Loucy (cell line): Measurements from ENCODE around the gene KCTD11.

ENCODE experiments used
- H2AFZ ChIP-seq: fragments of 200-600 bp; sonication (generic); 2 replicates; pipeline ENCODE4 v1.6.0; 2016; ENCODE audit warnings: antibody characterized with exemption, mild to moderate bottlenecking, low read length, moderate library complexity
- H3F3A ChIP-seq: fragments of 200-600 bp; 2 replicates; pipeline ENCODE4 v1.6.0; 2016; ENCODE audit warnings: antibody characterized with exemption, low read depth, mild to moderate bottlenecking
- H3K27me3 ChIP-seq: fragments of 200-600 bp; sonication (generic); 2 replicates; pipeline ENCODE4 v1.6.1; 2014; ENCODE audit warnings: low read length, mild to moderate bottlenecking; ENCODE audit not compliant: insufficient read depth, poor library complexity, severe bottlenecking
- H3K36me3 ChIP-seq: fragments of 200-600 bp; sonication (generic); 2 replicates; pipeline ENCODE4 v1.6.1; 2016; ENCODE audit warnings: low read length; ENCODE audit not compliant: insufficient read depth
- H3K4me1 ChIP-seq: fragments of 200-600 bp; sonication (generic); 2 replicates; pipeline ENCODE4 v1.5.1; 2014; ENCODE audit warnings: low read length, mild to moderate bottlenecking; ENCODE audit not compliant: insufficient read depth, poor library complexity, severe bottlenecking
- H3K4me2 ChIP-seq: fragments of 200-600 bp; sonication (generic); 2 replicates; pipeline ENCODE4 v1.6.0; 2014; ENCODE audit warnings: antibody characterized with exemption, low read length, low read depth, mild to moderate bottlenecking; ENCODE audit not compliant: poor library complexity, severe bottlenecking
- H3K4me3 ChIP-seq: fragments of 200-600 bp; sonication (generic); 2 replicates; pipeline ENCODE4 v1.5.1; 2014; ENCODE audit warnings: low read length, mild to moderate bottlenecking, mixed read lengths; ENCODE audit not compliant: poor library complexity, severe bottlenecking
- H3K79me2 ChIP-seq: fragments of 200-600 bp; sonication (generic); 2 replicates; pipeline ENCODE4 v1.6.1; 2014; ENCODE audit warnings: low read length; ENCODE audit not compliant: insufficient read depth
- H3K9ac ChIP-seq: fragments of 200-600 bp; sonication (generic); 2 replicates; pipeline ENCODE4 v1.6.0; 2014; ENCODE audit warnings: mild to moderate bottlenecking, low read depth, low read length, moderate library complexity; ENCODE audit not compliant: poor library complexity, severe bottlenecking
- H3K9me2 ChIP-seq: fragments of 200-600 bp; sonication (generic); replicated peaks from 2 replicates; pipeline ENCODE4 v1.6.1; 2016; ENCODE audit warnings: low read depth, low read length, mixed read lengths
- H3K9me3 ChIP-seq: fragments of 200-600 bp; sonication (generic); 2 replicates; pipeline ENCODE4 v1.6.1; 2014; ENCODE audit warnings: mild to moderate bottlenecking, antibody characterized with exemption, low read length, low read depth; ENCODE audit not compliant: insufficient read depth
- H4K20me1 ChIP-seq: fragments of 200-600 bp; sonication (generic); 2 replicates; pipeline ENCODE4 v1.6.0; 2014; ENCODE audit warnings: antibody characterized with exemption, low read length, mild to moderate bottlenecking; ENCODE audit not compliant: insufficient read depth, poor library complexity, severe bottlenecking
- CTCF ChIP-seq: fragments of 200-600 bp; sonication (generic); conservative IDR thresholded peaks from 2 replicates; pipeline ENCODE4 v1.5.1; 2014; ENCODE audit warnings: mild to moderate bottlenecking, antibody characterized with exemption, low read length
- EZH2phosphoT487 ChIP-seq: fragments of 200-600 bp; IDR thresholded peaks from 2 replicates; pipeline ENCODE4 v1.6.1; 2018; ENCODE audit warnings: antibody characterized with exemption, mild to moderate bottlenecking, moderate library complexity, borderline replicate concordance

The KCTD11 gene

GRCh38 chr17:7341842-7342241 is 10.1 kb upstream of the KCTD11 start:
- Histone ChIP-seq H3K4me1 (peaks cover 22% of the 10 kb centered on the region), H4K20me1 (peaks cover 53% of the 10 kb centered on the region), H3K9me3 (no peaks in the 10 kb centered on the region), H3K4me2 (no peak overlapping the region), H3K9ac (no peak overlapping the region), H3K9me2 (no peaks in the 10 kb centered on the region), H3K36me3 (peaks cover 27% of the 10 kb centered on the region; the same call in 1 of the 2 replicates), H3K27me3 (no peaks in the 10 kb centered on the region), H3K79me2 (peaks cover 52% of the 10 kb centered on the region), H2AFZ (no peak overlapping the region), H3K4me3 (no peak overlapping the region), H3F3A (no peaks in the 10 kb centered on the region)
- TF ChIP-seq EZH2phosphoT487, result no peak
- TF ChIP-seq CTCF, result no peak

DNA sequence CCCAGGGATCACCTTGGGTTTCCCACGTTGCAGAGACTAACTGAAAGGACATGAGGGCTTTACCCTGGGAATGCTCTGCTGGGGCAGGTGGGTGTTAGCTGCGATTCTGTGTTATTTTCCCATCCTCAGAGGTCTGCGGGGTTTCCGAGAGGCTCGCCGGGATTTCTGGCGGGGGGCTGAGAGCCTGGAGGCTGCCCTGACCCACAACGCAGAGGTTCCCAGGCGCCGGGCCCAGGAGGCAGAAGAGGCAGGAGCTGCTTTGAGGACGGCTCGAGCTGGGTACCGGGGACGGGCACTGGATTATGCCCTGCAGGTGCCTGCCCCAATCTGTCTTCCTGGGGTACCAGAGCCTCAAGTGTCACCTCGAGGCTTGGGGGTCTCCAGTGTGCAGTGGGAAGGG is 8.7 kb upstream of the KCTD11 start:
- H3K4me3 ChIP-seq, result no peak overlapping the region
- H2AFZ ChIP-seq, result no peak overlapping the region
- peaks cover 38% of the 10 kb centered on the region for H3K79me2 ChIP-seq
- no peaks in the 10 kb centered on the region for H3K27me3 ChIP-seq
- no peaks in the 10 kb centered on the region for H3F3A ChIP-seq
- no peak overlapping the region for H3K4me2 ChIP-seq
- H3K9ac ChIP-seq, result no peak overlapping the region
- TF ChIP-seq CTCF, result no peak
- no peak for TF ChIP-seq EZH2phosphoT487
- H4K20me1 ChIP-seq, result peaks cover 50% of the 10 kb centered on the region
- H3K36me3 ChIP-seq, result peaks cover 38% of the 10 kb centered on the region; the same call in 1 of the 2 replicates
- peaks cover 13% of the 10 kb centered on the region for H3K4me1 ChIP-seq
- no peaks in the 10 kb centered on the region for H3K9me3 ChIP-seq
- no peaks in the 10 kb centered on the region for H3K9me2 ChIP-seq

GRCh38 chr17:7346761-7347614 is 5.0 kb upstream of the KCTD11 start:
- H3K4me3 ChIP-seq, result no peak overlapping the region
- no peak overlapping the region for H3K4me2 ChIP-seq
- no peaks in the 10 kb centered on the region for H3K4me1 ChIP-seq
- peaks cover 17% of the 10 kb centered on the region for H4K20me1 ChIP-seq
- peaks cover 3% of the 10 kb centered on the region; the same call in 1 of the 2 replicates for H3K79me2 ChIP-seq
- H3K27me3 ChIP-seq, result no peaks in the 10 kb centered on the region
- H3K9ac ChIP-seq, result no peak overlapping the region
- H3K9me2 ChIP-seq, result no peaks in the 10 kb centered on the region
- no peaks in the 10 kb centered on the region for H3F3A ChIP-seq
- no peak overlapping the region for H2AFZ ChIP-seq
- TF ChIP-seq CTCF, result no peak
- no peak for TF ChIP-seq EZH2phosphoT487
- no peaks in the 10 kb centered on the region for H3K9me3 ChIP-seq
- H3K36me3 ChIP-seq, result peaks cover 34% of the 10 kb centered on the region; the same call in 1 of the 2 replicates
